CD14-positive monocyte (primary cell): ENCODE data around the gene TMED8. TPM values are rescaled to one million over a fixed set of nuclear protein-coding genes. Genes with fewer than 3 reads are reported as not detected.

Experiments used
- DNase-seq, 3 donors: peaks; one replicate each; pipeline ENCODE4 v3.0.0-alpha.2; 2011 to 2022
- H2AFZ ChIP-seq: 2 replicates; pipeline ENCODE4 v1.6.0; 2012; ENCODE audit warnings: mild to moderate bottlenecking, low read depth, low read length, inconsistent platforms; ENCODE audit not compliant: insufficient read depth, poor library complexity, severe bottlenecking
- H3K27ac ChIP-seq, 2 donors: 1 replicate in 1 of 2; 2 replicates in 1 of 2; pipeline ENCODE4 v1.5.1; 2012 to 2013; ENCODE audit warnings: low read length in 2 of 2, control low read depth in 1 of 2, inconsistent platforms in 1 of 2, low read depth in 1 of 2, mild to moderate bottlenecking in 1 of 2
- H3K27me3 ChIP-seq, 2 donors: one replicate each; pipeline versions ENCODE4 v1.6.0 to v1.6.1; 2011 to 2013; ENCODE audit warnings: low read length in 2 of 2; ENCODE audit not compliant: control insufficient read depth in 2 of 2, insufficient read depth in 2 of 2
- H3K36me3 ChIP-seq, 2 donors: replicated peaks in 1 of 2; 1 replicate in 1 of 2; 2 replicates in 1 of 2; pipeline versions ENCODE4 v1.5.1 to v1.6.1; 2012 to 2013; ENCODE audit warnings: low read length in 2 of 2, control low read depth in 1 of 2, inconsistent platforms in 1 of 2, mild to moderate bottlenecking in 1 of 2; ENCODE audit not compliant: insufficient read depth in 2 of 2, control insufficient read depth in 1 of 2
- H3K4me1 ChIP-seq, 2 donors: 1 replicate in 1 of 2; 2 replicates in 1 of 2; pipeline versions ENCODE4 v1.5.1 to v1.6.1; 2012 to 2013; ENCODE audit warnings: low read length in 2 of 2, control low read depth in 1 of 2, inconsistent platforms in 1 of 2, mild to moderate bottlenecking in 1 of 2, moderate library complexity in 1 of 2; ENCODE audit not compliant: insufficient read depth in 2 of 2, control insufficient read depth in 1 of 2
- H3K4me2 ChIP-seq: replicated peaks from 2 replicates; pipeline ENCODE3; 2012; ENCODE audit warnings: low read length, moderate library complexity, mild to moderate bottlenecking; ENCODE audit not compliant: poor library complexity, severe bottlenecking; ENCODE audit errors: extremely low read depth
- H3K4me3 ChIP-seq, 3 experiments: fragments of 200-600 bp in 1 of 3; sonication (generic) in 1 of 3; replicated peaks in 1 of 3; 1 replicate in 2 of 3; 2 replicates in 1 of 3; pipeline ENCODE4 v1.5.1; 2011 to 2013; ENCODE audit warnings: low read length in 3 of 3, mild to moderate bottlenecking in 3 of 3, control low read depth in 2 of 3, low read depth in 2 of 3, inconsistent platforms in 1 of 3, moderate library complexity in 1 of 3
- H3K79me2 ChIP-seq: 2 replicates; pipeline ENCODE4 v1.6.0; 2012; ENCODE audit warnings: mild to moderate bottlenecking, control low read depth, inconsistent platforms, low read length, moderate library complexity; ENCODE audit not compliant: insufficient read depth
- H3K9ac ChIP-seq: 2 replicates; pipeline ENCODE4 v1.6.0; 2017; ENCODE audit warnings: low read length, mild to moderate bottlenecking; ENCODE audit not compliant: insufficient read depth, poor library complexity, severe bottlenecking
- H3K9me3 ChIP-seq, 2 donors: replicated peaks in 1 of 2; 1 replicate in 1 of 2; 2 replicates in 1 of 2; pipeline versions ENCODE4 v1.5.1 to v1.6.1; 2012 to 2013; ENCODE audit warnings: low read length in 2 of 2, control low read depth in 1 of 2; ENCODE audit not compliant: control insufficient read depth in 1 of 2, insufficient read depth in 1 of 2
- H4K20me1 ChIP-seq: 2 replicates; pipeline ENCODE4 v1.6.0; 2012; ENCODE audit warnings: mild to moderate bottlenecking, low read length, control low read depth, moderate library complexity; ENCODE audit not compliant: insufficient read depth
- H3K27ac Mint-ChIP-seq, 7 donors: one replicate each; pipeline ENCODE4 v1.8.0; 2020; ENCODE audit warnings: mild to moderate bottlenecking in 7 of 7, mixed read lengths in 7 of 7, moderate library complexity in 6 of 7, inconsistent platforms in 2 of 7
- H3K27me3 Mint-ChIP-seq, 3 donors: one replicate each; pipeline ENCODE4 v1.8.0; 2021 to 2022; ENCODE audit warnings: low read depth in 3 of 3, mild to moderate bottlenecking in 3 of 3, mixed read lengths in 3 of 3, moderate library complexity in 3 of 3, inconsistent platforms in 1 of 3
- H3K36me3 Mint-ChIP-seq, 2 donors: one replicate each; pipeline ENCODE4 v1.8.0; 2020; ENCODE audit warnings: mixed read lengths in 2 of 2, inconsistent platforms in 1 of 2, mild to moderate bottlenecking in 1 of 2
- H3K4me1 Mint-ChIP-seq: one replicate; pipeline ENCODE4 v1.8.0; 2020; ENCODE audit warnings: mild to moderate bottlenecking, mixed read lengths
- H3K4me3 Mint-ChIP-seq, 2 donors: one replicate each; pipeline ENCODE4 v1.8.0; 2020; ENCODE audit warnings: mild to moderate bottlenecking in 2 of 2, mixed read lengths in 2 of 2, moderate library complexity in 1 of 2
- H3K9me3 Mint-ChIP-seq, 7 donors: one replicate each; pipeline ENCODE4 v1.8.0; 2020 to 2022; ENCODE audit warnings: mixed read lengths in 7 of 7, mild to moderate bottlenecking in 6 of 7, moderate library complexity in 6 of 7, inconsistent platforms in 2 of 7
- CTCF ChIP-seq: fragments of 200-600 bp; IDR thresholded peaks from one replicate; pipeline ENCODE4 v1.8.0; 2022; ENCODE audit warnings: antibody characterized with exemption, mild to moderate bottlenecking
- WGBS: methylation state at CpG from one replicate; pipeline ENCODE4 v1.1.5; 2013; ENCODE audit warnings: missing lambda C conversion rate; ENCODE audit not compliant: insufficient coverage; 5-methylcytosine and 5-hydroxymethylcytosine counted together
- intact Hi-C, 2 donors: fragments of 100-400 bp; cut with micrococcal nuclease; formaldehyde crosslinking; loops; one replicate each; pipeline versions ENCODE4 v1.15.0 to v1.15.1; 2023
- polyA plus RNA-seq, 3 donors: library from polyadenylated mRNA; depleted of rRNA in 1 of 3; unstranded in 2 of 3; stranded (reverse) in 1 of 3; fragments of 300-500 nt in 2 of 3; fragments of >200 nt in 1 of 3; fragmentation: Illumina TruSeq in 2 of 3; gene quantifications; 1 replicate in 2 of 3; 2 replicates in 1 of 3; pipeline ENCODE4 v1.2.3, GENCODE V29; 2012 to 2021

Gene TMED8
- polyA plus RNA-seq, 3 donors, result 5.4 to 6.2 (median 6.1) TPM

DNA sequence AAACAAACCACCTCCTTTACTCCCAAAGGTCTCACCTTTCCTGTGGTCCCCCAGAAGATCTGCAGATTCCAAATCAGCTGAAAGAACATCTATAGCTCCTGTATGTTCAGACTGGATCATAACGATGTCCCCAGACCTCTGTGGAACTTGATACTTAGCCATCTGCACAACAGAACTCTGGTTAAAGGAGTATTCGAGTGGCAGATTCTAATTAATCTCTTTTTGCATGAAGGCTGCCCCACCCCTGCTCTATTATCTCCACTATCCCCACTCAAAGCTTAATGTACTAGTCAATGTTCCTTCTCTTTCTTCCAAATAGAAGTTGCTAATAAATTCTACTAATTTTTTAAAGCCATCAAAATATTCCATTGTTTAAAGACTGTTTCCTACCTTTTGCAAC, 33.2 kb downstream of the TMED8 start:
- Histone ChIP-seq H3K9me3 (no peaks in the 10 kb centered on the region), H2AFZ (no peak overlapping the region), H3K4me2 (no peak overlapping the region), H3K36me3 (peaks cover 44 to 56% of the 10 kb centered on the region in 2 donors), H3K9ac (no peak overlapping the region), H3K4me3 (no peak overlapping the region), H3K79me2 (peaks cover under 1% of the 10 kb centered on the region), H4K20me1 (no peaks in the 10 kb centered on the region), H3K27ac (peak overlapping the region in 1 of 2 donors; percentile 27), H3K4me1 (peaks cover 29 to 32% of the 10 kb centered on the region in 2 donors), H3K27me3 (no peaks in the 10 kb centered on the region)
- WGBS, result 88% methylated on average over 2 of the region's 2 CpGs
- intact Hi-C loops, result no loop called here
- Mint-ChIP-seq H3K9me3 (no peaks in the 10 kb centered on the region), H3K4me1 (peaks cover 33% of the 10 kb centered on the region), H3K36me3 (peaks cover 60 to 63% of the 10 kb centered on the region in 2 donors), H3K4me3 (no peak overlapping the region), H3K27me3 (no peaks in the 10 kb centered on the region), H3K27ac (peak overlapping the region in 1 of 7 donors; percentile 27)
- TF ChIP-seq CTCF, result no peak
- DNase-seq, result no peak

GRCh38 chr14:77342726-77343397, 34.0 kb downstream of the TMED8 start:
- peaks cover 47 to 63% of the 10 kb centered on the region in 2 donors for H3K36me3 ChIP-seq
- no peaks in the 10 kb centered on the region for H3K9me3 Mint-ChIP-seq
- no peak overlapping the region for H3K9ac ChIP-seq
- peaks cover 21 to 24% of the 10 kb centered on the region in 2 donors for H3K4me1 ChIP-seq
- H3K27me3 Mint-ChIP-seq, result no peaks in the 10 kb centered on the region
- TF ChIP-seq CTCF, result no peak
- peaks cover 28% of the 10 kb centered on the region for H3K4me1 Mint-ChIP-seq
- no peak overlapping the region for H3K4me3 Mint-ChIP-seq
- WGBS, result 97% methylated on average over 7 of the region's 10 CpGs
- H3K9me3 ChIP-seq, result no peaks in the 10 kb centered on the region
- peaks cover 65 to 70% of the 10 kb centered on the region in 2 donors for H3K36me3 Mint-ChIP-seq
- no peak overlapping the region for H2AFZ ChIP-seq
- H4K20me1 ChIP-seq, result no peaks in the 10 kb centered on the region
- peak overlapping the region in 1 of 2 donors; percentile 27 for H3K27ac ChIP-seq
- no peak overlapping the region for H3K4me2 ChIP-seq
- H3K27ac Mint-ChIP-seq, result peak overlapping the region in 1 of 7 donors; percentile 53
- intact Hi-C loops, result no loop called here
- DNase-seq, result no peak
- no peak overlapping the region for H3K4me3 ChIP-seq
- H3K79me2 ChIP-seq, result no peaks in the 10 kb centered on the region
- no peaks in the 10 kb centered on the region for H3K27me3 ChIP-seq
